Measurements from ENCODE around the gene PLXDC2.

PLXDC2 gene

DNA sequence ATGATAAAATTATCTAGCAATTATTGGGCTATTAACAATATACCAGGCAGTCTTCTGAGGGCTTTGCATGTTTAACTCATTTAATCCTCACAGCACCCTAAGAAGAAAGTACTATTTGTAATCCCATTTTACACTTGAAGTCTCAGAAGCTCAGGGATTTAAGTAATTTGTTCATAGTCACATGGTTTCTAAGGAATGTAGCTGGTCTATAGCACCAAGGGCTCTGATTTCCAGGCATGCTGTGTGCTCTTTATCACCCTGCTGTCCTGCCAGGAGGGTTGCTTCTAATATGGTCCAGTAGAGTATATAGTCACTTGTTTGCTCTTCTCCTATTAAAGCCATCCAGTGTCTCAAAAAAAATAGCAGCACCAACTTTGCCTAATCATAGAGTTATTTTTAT, 417.2 kb downstream of the PLXDC2 start:
- no peak for DNase-seq

DNA sequence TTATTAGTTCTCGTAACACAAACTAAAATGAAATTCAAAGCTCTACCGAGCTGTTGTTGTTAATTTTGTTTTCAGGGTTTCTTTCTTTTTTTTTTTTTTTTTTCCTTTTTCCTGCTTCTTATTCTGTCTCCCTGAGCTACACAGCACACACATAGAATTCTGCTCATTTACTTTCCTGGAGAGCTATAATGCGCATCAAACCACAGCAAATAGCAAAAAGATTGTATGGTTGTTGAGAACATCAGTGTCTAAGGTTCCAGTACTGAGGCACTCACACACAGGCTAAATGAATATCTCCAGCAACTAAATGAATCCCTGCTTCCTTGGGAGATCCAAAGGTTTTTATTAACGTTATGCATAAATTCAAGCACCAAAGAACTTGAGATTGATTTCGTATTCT, 418.3 kb downstream of the PLXDC2 start:
- DNase-seq = no peak

DNA sequence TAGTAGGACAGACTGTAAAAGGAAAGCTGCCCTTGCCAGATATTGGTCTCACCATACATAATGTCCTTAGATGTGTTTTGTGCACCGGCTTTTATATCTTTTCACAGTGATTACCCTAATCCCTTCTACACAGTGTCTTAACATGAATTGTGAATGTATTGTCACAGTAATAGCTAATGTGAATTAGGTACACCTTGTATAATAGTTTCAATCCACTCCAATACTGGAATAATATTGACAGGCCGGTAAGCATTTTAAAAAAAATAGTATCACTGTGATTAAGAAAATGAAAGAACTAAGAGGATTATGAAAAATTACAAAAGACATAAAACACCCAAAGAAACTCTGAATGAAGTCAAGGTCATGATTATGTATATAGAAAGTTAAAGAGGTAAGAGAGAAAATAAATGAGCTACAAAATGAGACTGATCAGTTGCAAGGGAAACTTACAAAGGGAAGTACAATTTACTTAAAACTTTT, 420.9 kb downstream of the PLXDC2 start:
- no peak for DNase-seq

DNA sequence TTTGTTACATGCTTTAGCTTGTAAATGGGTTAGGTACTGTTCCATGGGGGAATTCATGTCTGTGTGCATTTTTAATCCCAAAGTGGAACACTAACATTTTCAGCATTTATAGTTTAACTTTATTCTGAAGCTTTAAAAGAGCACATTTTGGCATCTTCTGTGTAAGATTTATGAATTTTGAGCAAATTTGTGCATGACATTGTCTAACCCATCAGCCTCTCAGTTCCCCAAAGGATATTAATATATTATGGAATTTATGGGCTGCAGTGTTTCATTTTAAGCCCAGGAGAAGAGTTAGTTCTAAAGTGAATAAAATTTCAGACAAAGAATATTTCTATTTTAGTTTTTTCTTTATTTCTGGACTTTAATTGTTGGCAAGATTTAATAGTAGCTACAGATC, 421.4 kb downstream of the PLXDC2 start:
- no peak for DNase-seq

DNA sequence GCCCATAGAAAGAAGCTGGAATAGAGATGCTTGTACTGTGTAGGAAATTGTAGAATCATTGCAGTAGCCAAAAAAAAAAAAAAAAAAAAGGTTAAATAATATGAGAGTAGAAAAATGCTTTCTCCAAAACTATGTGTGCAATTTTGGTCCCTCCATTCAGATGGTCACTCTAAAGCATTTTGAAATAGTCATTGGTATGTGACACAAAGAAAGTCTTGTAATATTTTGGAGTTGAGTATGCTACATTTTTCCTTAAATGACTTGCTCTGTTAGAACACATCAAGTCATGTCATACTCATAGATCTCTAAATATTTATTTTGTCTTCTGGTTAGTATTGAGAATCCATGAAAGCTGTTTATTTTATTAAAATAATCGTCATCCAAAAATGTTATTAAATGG, 424.4 kb downstream of the PLXDC2 start:
- no peak for DNase-seq

DNA sequence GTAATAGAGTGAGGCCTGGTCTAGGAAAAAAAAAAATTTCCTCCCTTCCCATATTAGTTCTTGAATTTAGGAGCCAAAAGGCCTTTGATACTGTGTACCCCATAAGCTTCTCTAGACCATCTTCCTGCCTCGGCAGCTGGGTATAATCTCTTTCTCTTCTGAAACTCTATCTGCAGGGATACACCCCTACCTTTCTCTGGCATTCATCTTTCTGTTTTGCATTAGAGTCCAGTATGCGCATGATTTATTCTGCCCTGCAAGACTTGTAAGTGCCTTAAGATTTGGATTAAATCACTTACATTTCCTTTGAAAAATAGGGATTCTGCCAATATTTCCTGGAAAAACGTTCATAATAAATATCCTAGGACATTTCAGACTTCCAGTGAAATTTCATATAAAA, 431.2 kb downstream of the PLXDC2 start:
- no peak for DNase-seq

DNA sequence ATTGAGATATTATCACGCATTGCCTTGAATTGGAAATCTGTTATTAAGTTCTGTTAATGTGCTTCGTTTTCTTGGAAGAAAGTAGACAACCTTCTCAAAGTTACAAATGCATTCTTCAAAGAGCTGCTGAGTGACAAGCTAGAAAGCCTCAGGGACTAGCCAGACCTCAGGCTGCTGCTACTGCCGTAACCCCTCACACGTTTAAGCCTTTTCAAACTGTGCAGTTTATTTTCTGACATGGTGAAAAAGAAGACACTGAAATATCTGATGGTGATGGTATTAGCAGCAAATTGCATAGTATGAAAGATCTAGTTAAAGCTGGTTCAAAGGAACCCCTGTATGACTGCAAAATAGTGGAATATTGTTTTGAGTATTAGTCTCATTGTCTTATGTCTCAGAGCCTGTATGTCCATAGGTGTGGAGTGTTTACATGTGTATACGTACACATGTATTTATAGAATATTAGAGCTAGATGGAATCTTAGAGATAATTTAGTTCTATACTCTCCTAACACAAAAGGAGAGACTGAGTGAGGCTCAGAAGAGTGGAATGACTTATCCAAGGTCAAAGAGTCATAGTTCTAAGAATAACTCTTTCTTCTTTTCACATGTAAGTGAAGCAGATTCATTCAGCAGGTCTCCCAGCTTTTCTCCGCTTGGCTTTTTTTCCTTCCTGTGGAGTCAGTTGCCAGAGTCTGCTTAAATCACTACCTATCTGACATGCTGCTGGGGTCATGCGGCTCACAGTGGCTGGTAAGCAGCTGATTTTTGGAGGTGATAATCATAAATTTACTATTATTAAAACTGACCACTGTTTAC, 431.9 kb downstream of the PLXDC2 start:
- DNase-seq = no peak

DNA sequence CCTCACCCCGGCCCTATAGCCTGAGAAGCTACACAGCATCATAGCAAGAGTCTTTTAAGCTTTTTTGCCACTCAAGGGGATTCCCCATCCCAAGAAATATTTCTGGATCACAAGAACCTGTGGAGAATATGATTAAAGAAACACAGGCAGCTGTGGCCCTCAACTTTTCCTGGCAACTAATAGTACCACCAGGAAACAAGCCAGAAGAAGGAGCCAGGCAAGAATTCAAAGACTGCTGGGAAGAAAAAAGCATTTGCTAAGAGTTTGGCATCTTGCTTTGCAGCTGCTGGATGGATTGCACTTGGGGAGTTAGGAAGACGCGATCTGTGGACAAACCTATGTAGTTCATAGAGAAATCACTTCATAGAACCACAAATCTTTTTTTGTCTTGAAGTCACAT, 437.8 kb downstream of the PLXDC2 start:
- DNase-seq = no peak

DNA sequence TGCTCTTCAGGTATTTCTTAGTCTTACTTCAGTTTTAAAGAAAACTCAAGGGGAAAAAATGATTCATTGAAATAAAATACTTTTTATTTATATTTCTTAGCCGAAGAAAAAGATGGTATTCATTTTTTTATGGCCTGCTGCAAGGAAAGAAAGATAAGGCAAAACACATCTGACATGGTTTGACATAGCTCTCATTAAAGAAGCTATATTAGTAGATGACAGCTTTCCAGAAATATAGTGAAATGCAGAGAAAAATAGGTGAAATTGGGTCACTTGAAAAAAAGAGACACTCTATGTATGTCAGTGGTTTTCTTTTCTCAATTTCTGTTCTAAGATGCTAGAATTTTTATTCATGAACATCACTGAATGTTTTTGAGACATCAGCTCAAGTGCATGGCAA, 438.3 kb downstream of the PLXDC2 start:
- no peak for DNase-seq

DNA sequence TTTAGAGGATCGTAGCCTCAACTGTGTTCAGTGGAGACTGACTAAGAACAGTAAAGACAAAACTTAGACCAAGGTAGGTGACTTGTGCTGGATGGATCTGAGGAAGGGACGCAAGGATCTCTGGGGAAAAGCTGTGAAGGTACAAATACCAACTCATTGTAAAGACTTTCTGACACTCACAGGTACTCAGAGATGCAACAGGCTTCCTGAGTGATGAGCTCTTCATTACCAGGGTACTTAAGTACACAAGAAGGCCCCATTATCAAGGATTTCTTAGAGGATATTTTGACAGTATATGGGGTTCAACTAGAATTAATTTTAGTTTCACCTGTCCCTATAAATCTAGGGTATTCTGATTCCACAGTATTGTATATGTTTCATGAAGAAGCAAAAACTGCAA, 440.7 kb downstream of the PLXDC2 start:
- DNase-seq = no peak

DNA sequence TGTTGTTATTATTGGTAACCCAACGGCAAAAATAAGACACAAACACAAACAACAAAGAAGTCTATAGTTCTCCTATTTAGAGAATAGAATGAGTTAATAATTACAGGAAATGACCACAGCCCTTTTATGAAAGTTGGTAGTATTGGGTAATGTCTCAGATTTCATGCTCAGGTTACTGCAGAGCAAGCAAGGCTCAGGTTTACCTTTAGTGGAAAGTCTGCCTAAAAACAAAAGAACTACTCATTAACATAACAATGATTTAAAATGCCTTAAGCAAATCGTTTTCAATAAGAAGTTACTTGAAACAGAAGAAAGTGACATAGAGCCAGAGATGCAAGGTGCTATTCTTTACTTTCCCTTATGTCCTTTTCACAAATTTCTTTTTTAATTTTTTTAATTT, 441.2 kb downstream of the PLXDC2 start:
- no peak for DNase-seq

DNA sequence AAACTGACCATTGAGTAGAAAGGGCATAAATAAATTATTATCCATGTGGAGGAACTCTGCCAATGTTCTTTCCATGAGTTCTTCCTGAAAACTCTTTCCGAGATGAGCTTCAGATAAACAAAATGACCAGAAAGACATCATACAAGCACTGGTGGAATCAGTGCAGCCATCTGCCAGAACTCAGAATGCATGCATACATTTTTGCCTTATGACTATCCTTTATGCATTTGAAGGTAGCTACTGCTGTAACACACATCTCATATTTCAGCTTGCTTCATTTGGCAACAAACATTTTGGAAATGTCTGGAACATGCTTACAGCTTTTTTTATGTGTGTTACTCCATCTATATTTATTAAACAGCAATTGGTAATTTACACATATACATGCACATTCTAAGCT, 448.9 kb downstream of the PLXDC2 start:
- no peak for DNase-seq

DNA sequence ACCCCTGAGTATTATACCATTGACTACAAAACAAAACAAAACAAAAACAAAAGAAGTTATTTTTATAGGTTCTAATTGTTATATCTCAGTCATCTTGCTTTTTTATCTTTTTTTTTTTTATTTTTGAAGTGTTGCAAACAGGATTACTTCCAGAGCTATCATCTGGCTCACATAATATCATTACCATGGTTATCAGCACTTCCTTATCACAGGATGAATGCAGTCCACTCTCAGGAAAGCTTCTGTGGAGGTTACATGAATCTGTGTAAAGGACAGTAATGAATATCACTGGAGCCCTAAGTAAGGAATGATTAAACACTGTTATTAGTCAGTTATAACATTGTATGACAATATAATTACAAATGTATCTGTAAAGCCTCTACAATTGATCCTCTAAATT, 451.5 kb downstream of the PLXDC2 start:
- DNase-seq = no peak

DNA sequence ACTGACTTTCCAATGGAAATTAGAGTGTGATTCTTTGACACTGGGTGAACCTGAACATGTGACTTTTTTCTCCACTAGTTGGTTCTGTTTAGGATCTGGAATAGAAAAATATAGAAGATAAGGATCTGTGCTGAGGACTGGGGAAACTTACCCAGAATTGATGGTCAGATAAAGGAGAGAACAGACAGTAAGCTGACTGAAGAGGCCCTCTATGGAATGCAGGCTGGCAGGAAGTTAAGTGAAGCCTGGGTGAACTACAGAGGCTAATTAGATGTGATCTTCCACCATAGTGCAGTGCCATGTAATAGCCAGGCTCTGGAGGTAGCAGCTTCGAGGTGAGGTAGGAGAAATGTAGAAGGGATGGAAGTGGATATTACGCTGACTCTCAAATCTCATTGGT, 455.3 kb downstream of the PLXDC2 start:
- no peak for DNase-seq

DNA sequence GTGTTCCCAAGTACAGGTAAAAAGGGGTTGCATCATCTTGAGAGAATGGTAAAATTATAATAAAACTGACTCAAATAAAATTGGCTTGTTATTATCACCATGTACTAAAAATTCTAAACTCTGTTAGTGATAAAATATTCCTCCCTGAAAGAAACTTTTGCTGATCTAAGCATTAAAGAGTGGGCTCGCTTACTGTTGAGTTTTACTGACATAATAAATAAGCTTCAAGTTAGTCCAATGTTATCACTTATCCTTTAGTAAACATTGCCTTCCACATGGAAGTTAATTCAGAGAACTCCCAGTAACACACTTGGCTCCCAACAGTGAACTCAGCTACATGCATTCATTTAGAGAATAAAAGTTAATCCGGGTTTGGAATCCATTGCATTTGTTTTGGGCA, 456.4 kb downstream of the PLXDC2 start:
- DNase-seq = no peak

DNA sequence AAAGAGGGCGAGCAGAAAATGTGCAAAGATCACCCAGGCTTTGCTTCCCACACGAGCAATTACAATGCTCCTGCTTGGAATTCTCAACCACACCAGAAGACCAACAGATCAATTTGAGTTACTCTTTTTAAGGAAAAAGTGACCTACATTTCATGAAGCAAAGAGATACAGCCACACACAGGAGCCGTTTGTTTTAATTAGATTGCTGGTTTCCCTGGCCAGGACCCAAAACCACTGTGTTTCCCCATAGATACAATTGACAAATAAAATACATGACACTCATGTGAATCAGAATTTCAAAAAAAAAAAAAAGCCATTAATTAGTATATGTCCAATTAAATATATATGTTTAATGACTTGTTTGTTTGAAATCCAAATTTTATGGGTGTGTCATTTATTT, 458.3 kb downstream of the PLXDC2 start:
- DNase-seq = no peak

DNA sequence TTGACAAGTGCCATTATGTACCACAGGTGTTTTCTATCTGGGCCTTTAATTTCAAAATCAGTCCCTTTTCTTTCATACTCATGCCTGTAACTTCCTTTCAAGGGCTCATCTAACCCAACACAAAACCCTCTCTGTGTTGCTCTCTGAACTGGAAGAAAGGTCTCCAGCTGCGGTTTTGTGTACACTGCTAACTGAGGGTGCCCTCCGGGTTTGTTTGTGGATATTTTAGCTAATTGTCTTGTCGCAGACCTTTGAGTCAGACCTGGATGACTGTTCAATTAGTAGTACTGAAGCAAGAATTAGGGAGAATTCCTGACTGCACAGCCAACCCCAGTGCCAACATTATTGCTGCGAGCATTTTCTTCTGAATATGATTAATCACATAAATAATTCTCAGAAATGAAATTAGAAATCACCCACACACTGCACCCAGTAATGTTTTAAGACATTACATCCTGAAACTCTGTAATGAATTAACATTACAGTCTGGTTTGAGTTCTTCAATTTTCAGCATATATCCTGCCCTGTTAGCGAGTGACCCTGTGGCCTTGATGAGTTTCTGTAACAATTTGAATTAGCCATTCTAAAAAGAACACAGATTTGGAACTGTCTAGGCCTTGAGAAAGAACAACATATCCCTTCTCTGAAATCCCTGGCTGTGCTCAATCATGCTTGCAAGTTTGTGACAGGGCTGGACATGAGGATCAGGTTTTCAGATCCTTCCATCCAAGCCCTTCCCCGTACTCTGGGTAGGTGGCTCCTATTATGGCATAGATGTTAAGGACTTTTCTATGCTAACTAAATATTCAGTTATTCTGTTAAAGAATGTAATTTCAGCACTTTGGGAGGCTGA, 460.1 kb downstream of the PLXDC2 start:
- DNase-seq = no peak

DNA sequence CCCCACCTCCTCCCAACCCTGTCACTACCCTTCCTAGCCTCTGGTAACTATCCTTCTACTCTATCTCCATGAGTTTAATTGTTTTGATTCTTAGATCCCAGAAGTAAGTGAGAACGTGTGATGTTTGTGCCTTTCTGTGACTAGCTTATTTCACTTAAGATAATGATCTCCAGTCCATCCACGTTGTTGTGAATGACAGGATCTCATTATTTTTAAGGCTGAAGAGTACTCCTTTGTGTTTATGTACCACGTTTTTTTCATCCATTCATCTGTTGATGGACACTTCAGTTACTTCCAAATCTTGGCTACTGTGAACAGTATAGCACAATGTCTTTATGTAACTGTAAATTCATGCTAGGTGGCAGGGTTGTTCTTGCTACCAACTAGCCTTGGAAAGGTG, 461.6 kb downstream of the PLXDC2 start:
- DNase-seq = no peak

DNA sequence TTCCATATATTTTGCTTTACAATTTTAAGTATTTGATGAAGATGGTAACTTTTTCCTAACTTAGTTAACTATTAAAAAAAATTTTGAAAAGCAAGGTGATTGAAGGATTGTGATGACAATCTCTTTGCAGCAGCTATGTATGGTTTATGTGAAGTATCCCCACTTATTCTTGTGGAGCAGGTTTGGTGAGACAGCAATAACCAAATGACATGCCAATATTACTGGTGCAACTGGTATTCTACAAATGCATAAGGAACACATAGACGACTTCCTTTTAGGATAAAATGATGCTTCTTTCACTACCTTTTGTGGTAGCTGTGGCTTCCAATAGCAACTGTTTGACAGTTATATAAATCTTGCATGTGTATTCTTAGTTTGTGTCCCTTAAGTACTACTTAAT, 465.3 kb downstream of the PLXDC2 start:
- no peak for DNase-seq

DNA sequence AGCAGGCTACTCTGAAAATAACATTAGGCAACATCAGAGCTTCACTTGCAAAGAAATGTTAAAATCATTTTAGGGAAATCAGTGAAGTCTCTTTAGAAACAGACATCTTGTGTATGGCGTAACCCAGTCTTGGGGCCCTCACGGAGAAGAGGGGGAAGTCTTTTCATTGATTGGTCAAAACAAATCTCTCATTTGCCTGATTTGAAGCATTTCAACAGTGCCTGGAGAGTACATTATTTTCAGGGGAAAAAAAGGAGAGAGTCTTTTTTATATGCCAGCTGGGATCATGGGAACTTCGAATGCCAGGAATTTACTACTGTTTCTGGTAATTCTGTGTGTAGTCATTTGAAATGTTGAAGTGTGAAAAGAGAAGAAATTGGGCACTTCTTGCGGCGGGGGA, 471.4 kb downstream of the PLXDC2 start:
- DNase-seq = no peak

DNA sequence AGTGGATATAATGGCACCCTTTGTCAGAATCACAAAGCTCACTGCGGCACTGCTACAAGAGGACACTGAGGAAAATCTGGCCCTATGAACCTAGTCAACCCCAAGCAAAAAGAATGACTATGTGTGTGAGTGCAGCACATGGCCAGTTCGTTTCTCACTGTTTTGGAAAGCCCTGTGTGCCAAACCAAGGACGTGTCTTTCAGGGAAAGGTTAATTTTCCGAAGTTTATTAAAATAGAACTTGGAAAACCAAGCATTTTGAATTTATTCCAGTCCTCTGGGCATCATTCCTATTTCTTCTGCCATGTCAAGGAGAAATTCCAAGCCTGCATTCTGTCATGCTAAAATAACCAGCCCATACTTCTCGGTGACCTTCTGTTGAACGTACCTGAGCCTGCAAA, 471.8 kb downstream of the PLXDC2 start:
- no peak for DNase-seq

DNA sequence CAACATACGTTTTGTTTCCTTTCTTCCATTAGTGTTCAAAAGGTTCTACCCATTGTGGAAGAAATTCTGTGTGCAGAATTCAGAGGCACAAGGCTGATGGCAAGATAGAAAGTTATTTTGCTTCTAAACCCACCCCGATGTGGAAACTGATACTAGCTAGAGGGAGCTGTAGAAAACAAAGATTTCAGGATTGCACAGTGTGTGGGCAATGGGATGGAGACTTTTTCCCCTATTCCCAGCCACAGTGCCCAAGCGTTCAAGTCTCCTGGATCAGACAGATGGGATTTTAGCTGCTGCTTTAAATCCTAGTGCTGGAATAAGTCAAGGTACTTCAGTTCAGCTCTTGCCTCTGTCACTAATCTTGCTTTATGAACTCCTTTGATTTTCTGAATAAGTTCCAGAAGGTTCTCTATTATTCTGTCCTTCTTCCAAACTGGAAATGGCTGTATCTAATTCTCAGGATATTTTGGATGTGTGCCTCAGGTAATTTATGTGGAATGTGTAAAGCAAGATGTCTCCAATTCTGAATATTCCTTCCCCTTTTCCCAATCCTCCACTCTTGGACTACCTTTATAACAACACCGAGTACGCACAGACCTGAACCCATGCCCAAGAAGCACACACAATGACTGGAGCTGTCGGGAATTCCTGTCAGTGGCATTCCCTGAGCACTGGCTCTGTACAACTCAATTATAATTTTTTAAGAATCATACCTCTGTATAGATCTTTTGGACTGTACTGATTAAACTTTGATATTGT, 473.0 kb downstream of the PLXDC2 start:
- DNase-seq = no peak

DNA sequence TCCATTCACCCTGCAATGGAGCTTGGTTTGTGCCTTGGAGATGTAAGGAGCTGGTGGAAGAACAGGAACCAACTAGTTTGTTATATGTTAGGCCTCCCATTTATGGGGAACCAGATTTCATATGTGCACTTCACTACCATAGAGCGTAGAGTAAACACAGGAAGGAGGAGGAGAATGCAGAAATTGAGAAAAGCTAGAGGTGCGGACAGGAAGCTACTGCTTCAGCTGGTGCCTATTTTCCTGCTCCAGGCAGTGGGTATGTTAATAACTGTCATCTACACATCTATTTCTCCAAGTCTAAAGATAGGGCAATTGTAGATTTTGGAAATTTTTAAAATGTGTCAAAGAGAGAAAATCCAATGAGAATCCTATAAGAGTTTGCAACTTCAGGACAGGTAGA, 482.2 kb downstream of the PLXDC2 start:
- DNase-seq = no peak
